GM18861 (cell line): Measurements from ENCODE around the gene OR13J1.
"Not testable (repeated sequence)": the region's sequence is repeated elsewhere in the genome, so short reads cannot be mapped to it uniquely, and the experiment has no call there.

Experiments
- ATAC-seq: cut with Tn5 transposase; IDR thresholded peaks from one replicate; pipeline ENCODE4 v1.9.1; 2021; ENCODE audit not compliant: unreplicated experiment

OR13J1 gene

GRCh38 chr9:35870351-35870923 is at the start of gene OR13J1:
Gene OR13J1, minus strand, starts transcription at chr9:35870401. Its CDS starts 0 bp downstream, at chr9:35870401.
- ATAC-seq, result no peak

GRCh38 chr9:35919212-35920008 is 49.2 kb upstream of the OR13J1 start:
- no peak for ATAC-seq

- ATAC-seq, result no peak
Measured at GRCh38 chr9:35918780-35919179, 48.6 kb upstream of the OR13J1 start.

- no peak for ATAC-seq
Measured at GRCh38 chr9:35917261-35917660, 47.1 kb upstream of the OR13J1 start.

- ATAC-seq, result no peak
Measured at GRCh38 chr9:35915681-35916294, 45.6 kb upstream of the OR13J1 start.

GRCh38 chr9:35914301-35914807 is 44.2 kb upstream of the OR13J1 start:
- ATAC-seq, result no peak

GRCh38 chr9:35913429-35913828 is 43.2 kb upstream of the OR13J1 start:
- ATAC-seq, result not testable (repeated sequence)

- ATAC-seq, result no peak
Measured at GRCh38 chr9:35912791-35913400, 42.7 kb upstream of the OR13J1 start.

GRCh38 chr9:35911690-35912089 is 41.5 kb upstream of the OR13J1 start:
- ATAC-seq, result no peak

GRCh38 chr9:35910613-35911359 is 40.6 kb upstream of the OR13J1 start:
- no peak for ATAC-seq

- ATAC-seq, result no peak
Measured at GRCh38 chr9:35909687-35910612, 39.7 kb upstream of the OR13J1 start.

- no peak for ATAC-seq
Measured at GRCh38 chr9:35909274-35909673, 39.1 kb upstream of the OR13J1 start, which contains the start of gene SPAAR. Gene SPAAR, plus strand, starts transcription at chr9:35909490. Its CDS starts 974 bp downstream, at chr9:35910464.

GRCh38 chr9:35908504-35909125 is 38.4 kb upstream of the OR13J1 start:
- no peak for ATAC-seq

GRCh38 chr9:35907711-35908503 is 37.7 kb upstream of the OR13J1 start:
- no peak for ATAC-seq

GRCh38 chr9:35906923-35907699 is 36.9 kb upstream of the OR13J1 start:
- no peak for ATAC-seq

- ATAC-seq, result no peak
Measured at GRCh38 chr9:35905912-35906679, 35.9 kb upstream of the OR13J1 start, which contains the start of gene HRCT1. Gene HRCT1, plus strand, starts transcription at chr9:35906202. Its CDS starts 86 bp downstream, at chr9:35906288.
